Vagina (tissue), 2 donors: ENCODE measurements around the gene GSG1L. TPM values are rescaled to one million over a fixed set of nuclear protein-coding genes. Genes with fewer than 3 reads are reported as not detected.

Source experiments
- DNase-seq, 2 donors: peaks; one replicate each; pipeline ENCODE4 v3.0.0-alpha.2; 2017; ENCODE audit errors: extremely low spot score in 2 of 2
- H3K27ac ChIP-seq: fragments of 200-600 bp; sonication (generic); one replicate; pipeline ENCODE4 v1.5.1; 2019
- H3K27me3 ChIP-seq: fragments of 200-600 bp; sonication (generic); one replicate; pipeline ENCODE4 v1.5.1; 2019
- H3K36me3 ChIP-seq, 2 donors: fragments of 200-600 bp; sonication (generic); one replicate each; pipeline ENCODE4 v1.5.1; 2017 to 2019
- H3K4me1 ChIP-seq: fragments of 200-600 bp; sonication (generic); one replicate; pipeline ENCODE4 v1.5.1; 2019
- H3K4me3 ChIP-seq, 2 donors: fragments of 200-600 bp; sonication (generic); 1 replicate in 1 of 2; 2 replicates in 1 of 2; pipeline ENCODE4 v1.5.1; 2016 to 2019
- H3K9me3 ChIP-seq: fragments of 200-600 bp; sonication (generic); one replicate; pipeline ENCODE4 v1.5.1; 2019
- POLR2A ChIP-seq, 2 donors: fragments of 450-650 bp; IDR thresholded peaks; one replicate each; pipeline ENCODE4 v1.6.1; 2017; ENCODE audit warnings: antibody characterized with exemption in 2 of 2, mild to moderate bottlenecking in 2 of 2, moderate library complexity in 2 of 2
- POLR2AphosphoS5 ChIP-seq, 2 donors: sonication (generic); formaldehyde crosslinking; IDR thresholded peaks; one replicate each; pipeline ENCODE4 v1.9.0; 2017; ENCODE audit warnings: antibody characterized with exemption in 2 of 2, mild to moderate bottlenecking in 2 of 2, low read depth in 1 of 2; ENCODE audit not compliant: insufficient read depth in 1 of 2
- intact Hi-C: fragments of 100-400 bp; cut with DNase I; formaldehyde crosslinking; loops from one replicate; pipeline ENCODE4 v1.15.1; 2023
- total RNA-seq: library from RNA; depleted of rRNA; stranded (reverse); fragments of >200 nt; gene quantifications from one replicate; pipeline ENCODE4 v1.2.3, GENCODE V29; 2016
- TF ChIP-seq, protein P1 (sequence below), 3 experiments: fragments of 450-650 bp in 2 of 3; fragments of 200-600 bp in 1 of 3; sonication (generic) in 1 of 3; IDR thresholded peaks; one replicate each; pipeline ENCODE4 v1.5.1; 2017 to 2019; ENCODE audit warnings: antibody characterized with exemption in 3 of 3, mild to moderate bottlenecking in 2 of 3, moderate library complexity in 2 of 3

GSG1L gene
- total RNA-seq, 1 donor from 2014 or later: not detected

- Histone ChIP-seq H3K27ac (no peak overlapping the region), H3K27me3 (no peaks in the 10 kb centered on the region), H3K4me1 (no peaks in the 10 kb centered on the region), H3K9me3 (no peaks in the 10 kb centered on the region), H3K36me3 (no peaks in the 10 kb centered on the region), H3K4me3 (no peak overlapping the region)
- TF ChIP-seq POLR2A (IDR thresholded peaks at IDR 0.05): no peak
- TF ChIP-seq, protein P1, sequence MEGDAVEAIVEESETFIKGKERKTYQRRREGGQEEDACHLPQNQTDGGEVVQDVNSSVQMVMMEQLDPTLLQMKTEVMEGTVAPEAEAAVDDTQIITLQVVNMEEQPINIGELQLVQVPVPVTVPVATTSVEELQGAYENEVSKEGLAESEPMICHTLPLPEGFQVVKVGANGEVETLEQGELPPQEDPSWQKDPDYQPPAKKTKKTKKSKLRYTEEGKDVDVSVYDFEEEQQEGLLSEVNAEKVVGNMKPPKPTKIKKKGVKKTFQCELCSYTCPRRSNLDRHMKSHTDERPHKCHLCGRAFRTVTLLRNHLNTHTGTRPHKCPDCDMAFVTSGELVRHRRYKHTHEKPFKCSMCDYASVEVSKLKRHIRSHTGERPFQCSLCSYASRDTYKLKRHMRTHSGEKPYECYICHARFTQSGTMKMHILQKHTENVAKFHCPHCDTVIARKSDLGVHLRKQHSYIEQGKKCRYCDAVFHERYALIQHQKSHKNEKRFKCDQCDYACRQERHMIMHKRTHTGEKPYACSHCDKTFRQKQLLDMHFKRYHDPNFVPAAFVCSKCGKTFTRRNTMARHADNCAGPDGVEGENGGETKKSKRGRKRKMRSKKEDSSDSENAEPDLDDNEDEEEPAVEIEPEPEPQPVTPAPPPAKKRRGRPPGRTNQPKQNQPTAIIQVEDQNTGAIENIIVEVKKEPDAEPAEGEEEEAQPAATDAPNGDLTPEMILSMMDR (IDR thresholded peaks at IDR 0.05): no peak
- TF ChIP-seq POLR2AphosphoS5 (IDR thresholded peaks at IDR 0.05; ENCODE audit: insufficient read depth in 1 of 2, low read depth in 1 of 2): no peak
- intact Hi-C loops: no loop called here
- no peak for DNase-seq
Observed at GRCh38 chr16:27802664-27803439, 260.7 kb downstream of the GSG1L start.

- H3K27me3 ChIP-seq: no peaks in the 10 kb centered on the region
Observed at GRCh38 chr16:27801289-27801945, 262.1 kb downstream of the GSG1L start.

GRCh38 chr16:27800817-27801216 is 262.7 kb downstream of the GSG1L start:
- no peak overlapping the region for H3K27ac ChIP-seq
- no peaks in the 10 kb centered on the region for H3K9me3 ChIP-seq
- DNase-seq: no peak
- H3K4me1 ChIP-seq: no peaks in the 10 kb centered on the region
- H3K36me3 ChIP-seq: no peaks in the 10 kb centered on the region
- TF ChIP-seq, protein P1 (IDR thresholded peaks at IDR 0.05): no peak
- TF ChIP-seq POLR2AphosphoS5 (IDR thresholded peaks at IDR 0.05; ENCODE audit: insufficient read depth in 1 of 2, low read depth in 1 of 2) (no peak), POLR2A (IDR thresholded peaks at IDR 0.05) (no peak)
- intact Hi-C loops: no loop called here
- no peak overlapping the region for H3K4me3 ChIP-seq
- H3K27me3 ChIP-seq: no peaks in the 10 kb centered on the region

More at GRCh38 chr16:27801289-27801945, 262.1 kb downstream of the GSG1L start:
- intact Hi-C loops: no loop called here
- no peak for TF ChIP-seq POLR2AphosphoS5 (IDR thresholded peaks at IDR 0.05; ENCODE audit: insufficient read depth in 1 of 2, low read depth in 1 of 2)
- TF ChIP-seq, protein P1 (IDR thresholded peaks at IDR 0.05): no peak
- Histone ChIP-seq H3K4me1 (no peaks in the 10 kb centered on the region), H3K27ac (no peak overlapping the region), H3K4me3 (no peak overlapping the region), H3K36me3 (no peaks in the 10 kb centered on the region), H3K9me3 (no peaks in the 10 kb centered on the region)
- no peak for DNase-seq

DNA sequence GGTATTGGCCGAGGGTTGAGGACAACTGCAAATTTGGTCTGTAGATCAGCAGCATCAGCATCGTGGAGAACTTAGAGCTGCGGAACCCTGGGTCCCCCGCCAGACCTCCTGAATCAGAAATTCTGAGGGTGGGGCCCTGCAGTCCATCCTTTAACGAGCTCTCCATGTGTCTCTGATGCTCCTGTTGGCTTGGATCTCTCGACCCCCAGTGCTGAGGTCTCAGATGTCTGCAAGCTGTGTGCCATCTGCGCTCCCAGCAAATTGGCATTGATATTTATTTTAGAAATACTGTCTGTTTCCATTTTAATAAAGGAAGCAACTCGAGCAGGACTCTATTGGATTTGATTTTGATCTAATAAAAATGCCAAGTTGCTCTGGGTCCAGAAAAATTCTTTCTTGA is 263.6 kb downstream of the GSG1L start:
- Histone ChIP-seq H3K9me3 (no peaks in the 10 kb centered on the region), H3K4me1 (no peaks in the 10 kb centered on the region), H3K27me3 (no peaks in the 10 kb centered on the region), H3K36me3 (no peaks in the 10 kb centered on the region), H3K4me3 (no peak overlapping the region), H3K27ac (no peak overlapping the region)
- TF ChIP-seq, protein P1 (IDR thresholded peaks at IDR 0.05): no peak
- TF ChIP-seq POLR2AphosphoS5 (IDR thresholded peaks at IDR 0.05; ENCODE audit: insufficient read depth in 1 of 2, low read depth in 1 of 2) (no peak), POLR2A (IDR thresholded peaks at IDR 0.05) (no peak)
- intact Hi-C loops: no loop called here
- DNase-seq: no peak

DNA sequence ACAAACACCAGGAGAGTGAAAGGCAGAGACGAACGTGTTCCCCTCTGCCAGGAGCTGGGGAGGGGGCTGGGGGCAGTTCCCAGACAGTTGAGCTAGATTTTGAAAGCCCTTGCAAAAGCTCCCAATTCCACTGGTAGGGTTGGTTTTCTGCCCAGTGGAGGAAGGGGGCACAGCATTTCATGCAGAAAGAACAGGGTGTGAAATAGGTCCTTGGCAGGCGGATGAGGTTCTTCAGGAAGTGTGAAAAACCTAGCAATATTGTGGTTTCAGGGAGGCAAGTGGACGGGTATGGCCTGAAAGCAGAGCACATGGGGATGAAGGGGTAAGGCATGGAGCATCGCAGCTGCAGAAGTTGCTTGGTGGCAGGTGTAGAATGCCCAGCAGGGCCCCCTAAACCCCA is 265.3 kb downstream of the GSG1L start:
- no peak overlapping the region for H3K4me3 ChIP-seq
- H3K27ac ChIP-seq: no peak overlapping the region
- H3K27me3 ChIP-seq: no peaks in the 10 kb centered on the region
- H3K36me3 ChIP-seq: no peaks in the 10 kb centered on the region
- TF ChIP-seq POLR2A (IDR thresholded peaks at IDR 0.05) (no peak), POLR2AphosphoS5 (IDR thresholded peaks at IDR 0.05; ENCODE audit: insufficient read depth in 1 of 2, low read depth in 1 of 2) (no peak)
- TF ChIP-seq, protein P1 (IDR thresholded peaks at IDR 0.05): no peak
- no peaks in the 10 kb centered on the region for H3K9me3 ChIP-seq
- DNase-seq: no peak
- H3K4me1 ChIP-seq: no peaks in the 10 kb centered on the region
- intact Hi-C loops: no loop called here
